Effector memory CD8-positive, alpha-beta T cell (primary cell): ENCODE results near the gene MSANTD3.

Source experiments
- ATAC-seq: fragments of 150-1000 bp; cut with Tn5 transposase; replicated peaks from 2 replicates; pipeline ENCODE4 v1.10.0; 2021; ENCODE audit warnings: mild to moderate bottlenecking, moderate library complexity
- DNase-seq, 3 experiments: peaks; one replicate each; pipeline ENCODE4 v3.0.0; 2021
- H3K27ac Mint-ChIP-seq, 2 donors: one replicate each; pipeline ENCODE4 v1.8.0; 2022; ENCODE audit warnings: mild to moderate bottlenecking in 2 of 2, mixed read lengths in 2 of 2, moderate library complexity in 2 of 2
- H3K27me3 Mint-ChIP-seq, 2 donors: one replicate each; pipeline ENCODE4 v1.8.0; 2022; ENCODE audit warnings: mixed read lengths in 2 of 2
- H3K36me3 Mint-ChIP-seq: one replicate; pipeline ENCODE4 v1.8.0; 2022; ENCODE audit warnings: mild to moderate bottlenecking, moderate library complexity, mixed read lengths; ENCODE audit not compliant: insufficient read depth
- H3K4me1 Mint-ChIP-seq, 2 donors: one replicate each; pipeline ENCODE4 v1.8.0; 2022; ENCODE audit warnings: low read depth in 2 of 2, mixed read lengths in 2 of 2
- H3K4me3 Mint-ChIP-seq, 2 donors: one replicate each; pipeline ENCODE4 v1.8.0; 2022; ENCODE audit warnings: mild to moderate bottlenecking in 2 of 2, mixed read lengths in 2 of 2, moderate library complexity in 2 of 2
- H3K9me3 Mint-ChIP-seq, 2 donors: one replicate each; pipeline ENCODE4 v1.8.0; 2022; ENCODE audit warnings: mixed read lengths in 2 of 2

Gene MSANTD3

DNA sequence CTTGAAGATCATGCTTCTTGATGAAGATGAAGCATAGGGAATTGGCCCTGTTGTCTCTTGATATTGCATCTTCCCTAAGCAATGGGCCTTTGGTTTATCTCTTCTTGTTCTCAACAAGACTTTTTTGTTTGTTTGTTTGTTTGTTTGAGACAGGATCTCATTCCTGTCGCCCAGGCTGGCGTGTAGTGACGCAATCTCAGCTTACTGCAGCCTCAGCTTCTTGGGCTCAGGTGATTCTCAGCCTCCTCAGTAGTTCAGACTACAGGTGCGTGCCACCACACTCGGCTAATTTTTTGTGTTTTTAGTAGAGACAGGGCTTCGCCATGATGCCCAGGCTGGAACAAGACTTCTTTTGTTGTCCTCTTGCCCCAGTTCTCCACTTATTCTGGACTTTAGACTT, 51.2 kb downstream of the MSANTD3 start:
- DNase-seq (no peak), ATAC-seq (no peak)
- Mint-ChIP-seq H3K4me3 (no peak overlapping the region), H3K9me3 (no peaks in the 10 kb centered on the region), H3K4me1 (peaks cover 4 to 6% of the 10 kb centered on the region in 2 donors), H3K27ac (no peak overlapping the region), H3K27me3 (peaks cover 39 to 46% of the 10 kb centered on the region in 2 donors), H3K36me3 (no peaks in the 10 kb centered on the region)

DNA sequence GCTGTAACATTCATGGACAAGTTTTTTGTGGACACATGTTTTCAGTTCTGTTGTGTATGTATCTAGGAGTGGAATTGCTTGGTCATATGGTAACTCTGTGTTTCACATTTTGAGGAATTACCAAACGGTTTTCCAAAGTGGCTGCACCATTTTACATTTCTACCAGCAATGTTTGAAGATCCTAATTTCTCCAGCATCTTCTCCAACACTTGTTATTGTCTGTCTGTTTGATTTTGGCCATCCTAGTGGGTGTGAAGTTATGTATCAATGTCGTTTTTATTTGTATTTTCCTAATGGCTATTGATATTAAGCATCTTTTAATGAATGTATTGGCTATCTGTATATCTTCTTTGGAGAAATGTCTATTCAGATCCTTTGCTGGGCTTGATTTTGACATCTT, 52.9 kb downstream of the MSANTD3 start:
- Mint-ChIP-seq H3K9me3 (no peaks in the 10 kb centered on the region), H3K27me3 (peaks cover 29 to 35% of the 10 kb centered on the region in 2 donors), H3K27ac (no peak overlapping the region), H3K36me3 (no peaks in the 10 kb centered on the region), H3K4me3 (no peak overlapping the region), H3K4me1 (no peaks in the 10 kb centered on the region)
- no peak for DNase-seq
- no peak for ATAC-seq

DNA sequence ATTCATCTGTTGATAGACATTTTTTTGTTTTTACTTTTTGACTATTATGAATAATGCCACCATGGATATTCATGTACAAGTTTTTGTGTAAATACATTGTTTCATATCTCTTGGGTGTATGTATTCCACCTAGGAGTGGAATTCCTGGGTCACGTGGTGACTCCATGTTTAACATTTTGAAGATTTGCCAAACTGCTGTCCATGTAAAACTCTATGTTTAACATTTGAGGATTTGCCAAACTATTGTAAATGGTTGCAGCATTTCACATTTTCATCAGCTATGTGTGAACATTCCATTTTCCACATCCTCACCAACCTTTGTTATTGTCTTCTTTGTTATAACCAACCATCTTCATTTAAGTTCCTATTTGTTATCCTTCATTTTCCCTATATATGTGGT, 58.3 kb downstream of the MSANTD3 start:
- Mint-ChIP-seq H3K36me3 (no peaks in the 10 kb centered on the region), H3K27me3 (peaks cover 7 to 20% of the 10 kb centered on the region in 2 donors), H3K4me3 (no peak overlapping the region), H3K27ac (no peak overlapping the region), H3K9me3 (no peaks in the 10 kb centered on the region), H3K4me1 (no peaks in the 10 kb centered on the region)
- DNase-seq, result no peak
- no peak for ATAC-seq

DNA sequence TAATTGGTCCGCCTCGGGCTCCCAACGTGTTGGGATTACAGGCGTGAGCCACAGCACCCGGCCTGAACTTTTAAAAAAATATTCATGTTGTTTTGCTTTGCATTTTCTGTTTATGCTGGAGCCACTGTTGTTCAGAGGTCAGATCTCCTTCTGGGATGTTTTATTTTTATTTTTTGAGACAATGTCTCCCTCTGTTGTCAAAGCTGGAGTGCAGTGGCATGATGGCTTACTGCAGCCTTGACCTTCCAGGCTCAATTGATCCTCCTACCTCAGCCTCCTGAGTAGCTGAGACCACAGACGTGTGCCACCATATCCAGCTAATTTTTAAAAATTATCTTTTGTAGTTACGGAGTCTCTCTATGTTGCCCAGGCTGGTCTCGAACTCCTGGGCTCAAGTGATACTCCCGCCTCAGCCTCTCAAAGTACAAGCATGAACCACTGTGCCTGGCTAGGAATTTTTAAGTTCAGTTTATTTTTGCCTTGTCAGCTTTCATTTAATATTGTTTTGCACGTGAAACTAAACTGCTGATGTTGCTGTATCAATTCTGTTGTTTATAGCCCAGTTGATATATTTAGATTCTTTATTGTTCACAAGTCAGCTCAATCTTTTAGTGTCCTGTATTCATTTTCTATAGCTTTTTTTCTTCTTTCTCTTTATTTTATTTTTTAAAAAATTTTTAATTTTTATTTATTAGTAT, 59.7 kb downstream of the MSANTD3 start:
- no peaks in the 10 kb centered on the region for H3K4me1 Mint-ChIP-seq
- H3K27ac Mint-ChIP-seq, result no peak overlapping the region
- H3K36me3 Mint-ChIP-seq, result no peaks in the 10 kb centered on the region
- peaks cover under 1 to 8% of the 10 kb centered on the region in 2 donors for H3K27me3 Mint-ChIP-seq
- DNase-seq (no peak), ATAC-seq (no peak)
- H3K4me3 Mint-ChIP-seq, result no peak overlapping the region
- no peaks in the 10 kb centered on the region for H3K9me3 Mint-ChIP-seq

DNA sequence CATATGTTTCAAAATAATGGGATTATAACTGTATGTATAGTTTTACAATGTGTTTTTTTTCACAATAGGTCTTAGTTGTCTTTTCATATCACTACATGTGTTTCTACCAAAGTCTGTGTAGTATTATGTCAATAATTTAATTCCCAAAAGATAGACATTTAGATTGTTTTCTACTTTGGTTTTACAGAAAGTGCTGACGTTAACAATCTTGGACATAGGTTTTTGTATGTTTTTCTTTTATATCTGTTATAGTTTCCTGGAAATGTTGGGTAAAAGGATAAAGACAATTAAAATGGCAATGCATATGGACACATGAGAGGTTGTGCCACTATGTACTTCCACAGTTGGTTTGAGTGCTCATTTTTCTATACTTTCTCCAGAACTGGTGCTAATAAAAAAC, 61.2 kb downstream of the MSANTD3 start:
- no peaks in the 10 kb centered on the region for H3K4me1 Mint-ChIP-seq
- DNase-seq, result no peak
- H3K9me3 Mint-ChIP-seq, result no peaks in the 10 kb centered on the region
- H3K27ac Mint-ChIP-seq, result no peak overlapping the region
- no peaks in the 10 kb centered on the region for H3K36me3 Mint-ChIP-seq
- H3K27me3 Mint-ChIP-seq, result no peaks in the 10 kb centered on the region
- ATAC-seq, result no peak
- no peak overlapping the region for H3K4me3 Mint-ChIP-seq

DNA sequence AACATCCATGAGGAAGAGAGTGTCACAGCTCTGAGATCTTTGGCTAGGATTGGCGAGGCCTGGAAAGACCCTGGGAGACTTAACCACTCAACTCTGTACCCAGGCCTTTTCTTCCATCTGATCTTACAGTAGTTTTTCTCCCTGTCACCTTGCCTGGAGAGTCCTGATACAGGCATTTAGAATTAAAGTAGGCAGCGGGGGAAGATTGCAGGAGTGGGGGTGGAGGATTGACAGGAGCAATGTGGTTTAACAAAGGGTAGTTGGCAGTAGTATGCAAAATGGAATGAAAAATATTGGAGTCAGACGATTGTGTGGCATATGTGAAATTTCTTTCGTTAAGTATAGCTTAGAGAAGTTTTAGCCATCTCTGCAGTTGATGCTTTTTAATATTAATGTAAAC, 62.9 kb downstream of the MSANTD3 start:
- Mint-ChIP-seq H3K27ac (no peak overlapping the region), H3K36me3 (no peaks in the 10 kb centered on the region), H3K9me3 (no peaks in the 10 kb centered on the region), H3K27me3 (no peaks in the 10 kb centered on the region), H3K4me1 (no peaks in the 10 kb centered on the region), H3K4me3 (no peak overlapping the region)
- DNase-seq, result no peak
- no peak for ATAC-seq

DNA sequence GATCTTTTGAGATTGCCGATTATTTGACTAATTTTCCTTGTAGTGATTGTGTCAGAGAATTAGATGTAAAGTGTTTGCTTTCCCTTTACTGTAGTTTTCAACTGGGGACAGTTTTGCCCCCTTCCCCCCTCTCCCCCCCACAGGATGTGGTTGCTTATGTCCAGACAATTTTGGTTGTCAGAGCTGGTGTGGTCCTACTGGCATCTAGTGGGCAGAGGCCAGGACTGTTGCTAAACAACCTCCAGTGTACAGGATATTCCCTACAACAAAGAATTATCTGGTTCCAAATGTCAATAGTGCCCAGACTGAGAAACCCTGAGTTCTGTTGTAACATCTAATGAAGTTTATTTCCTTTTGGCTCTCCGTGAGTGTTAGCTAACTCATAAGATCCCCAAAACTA, 66.0 kb downstream of the MSANTD3 start:
- no peaks in the 10 kb centered on the region for H3K9me3 Mint-ChIP-seq
- no peaks in the 10 kb centered on the region for H3K27me3 Mint-ChIP-seq
- ATAC-seq (no peak), DNase-seq (no peak)
- no peaks in the 10 kb centered on the region for H3K36me3 Mint-ChIP-seq
- H3K4me1 Mint-ChIP-seq, result no peaks in the 10 kb centered on the region
- no peak overlapping the region for H3K27ac Mint-ChIP-seq
- H3K4me3 Mint-ChIP-seq, result no peak overlapping the region

DNA sequence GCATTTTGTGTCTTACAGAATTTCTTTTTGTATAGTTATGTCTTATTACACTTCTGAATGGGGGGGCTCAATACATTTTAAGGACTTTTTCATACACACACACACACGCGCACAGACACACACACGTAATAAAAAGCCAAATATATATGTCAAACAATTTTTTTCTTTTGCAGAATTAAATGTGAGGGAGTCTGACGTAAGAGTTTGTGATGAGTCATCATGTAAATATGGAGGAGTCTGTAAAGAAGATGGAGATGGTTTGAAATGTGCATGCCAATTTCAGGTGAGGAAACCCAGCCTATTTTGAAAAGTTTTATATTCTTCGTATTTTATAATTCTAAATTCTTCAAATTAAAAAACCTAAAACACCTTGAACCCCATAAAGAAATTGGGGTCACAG, 71.6 kb downstream of the MSANTD3 start:
- no peak overlapping the region for H3K27ac Mint-ChIP-seq
- no peaks in the 10 kb centered on the region for H3K36me3 Mint-ChIP-seq
- no peak overlapping the region for H3K4me3 Mint-ChIP-seq
- no peaks in the 10 kb centered on the region for H3K27me3 Mint-ChIP-seq
- no peaks in the 10 kb centered on the region for H3K4me1 Mint-ChIP-seq
- H3K9me3 Mint-ChIP-seq, result no peaks in the 10 kb centered on the region
- DNase-seq (no peak), ATAC-seq (no peak)

DNA sequence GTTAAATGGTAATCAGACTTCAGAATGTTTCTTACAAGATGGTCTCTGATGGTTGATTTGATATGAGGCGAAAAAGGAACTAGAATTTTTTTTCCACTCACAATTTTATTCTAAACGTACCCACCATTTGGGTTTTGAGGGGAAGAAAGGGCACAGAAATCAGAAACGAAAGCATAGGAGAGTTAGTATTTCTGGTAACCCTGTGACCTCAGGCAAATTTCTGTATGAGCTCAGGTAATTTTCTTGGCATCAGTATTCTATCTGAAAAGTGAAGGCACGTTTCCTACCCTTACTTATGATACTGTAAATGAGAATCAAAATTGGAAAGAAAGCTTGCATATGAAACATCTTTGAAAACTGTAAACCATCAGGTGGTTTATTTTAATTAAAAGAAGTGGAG, 72.5 kb downstream of the MSANTD3 start:
- Mint-ChIP-seq H3K9me3 (no peaks in the 10 kb centered on the region), H3K4me1 (no peaks in the 10 kb centered on the region), H3K4me3 (no peak overlapping the region), H3K27me3 (no peaks in the 10 kb centered on the region), H3K36me3 (no peaks in the 10 kb centered on the region), H3K27ac (no peak overlapping the region)
- no peak for DNase-seq
- ATAC-seq, result no peak

DNA sequence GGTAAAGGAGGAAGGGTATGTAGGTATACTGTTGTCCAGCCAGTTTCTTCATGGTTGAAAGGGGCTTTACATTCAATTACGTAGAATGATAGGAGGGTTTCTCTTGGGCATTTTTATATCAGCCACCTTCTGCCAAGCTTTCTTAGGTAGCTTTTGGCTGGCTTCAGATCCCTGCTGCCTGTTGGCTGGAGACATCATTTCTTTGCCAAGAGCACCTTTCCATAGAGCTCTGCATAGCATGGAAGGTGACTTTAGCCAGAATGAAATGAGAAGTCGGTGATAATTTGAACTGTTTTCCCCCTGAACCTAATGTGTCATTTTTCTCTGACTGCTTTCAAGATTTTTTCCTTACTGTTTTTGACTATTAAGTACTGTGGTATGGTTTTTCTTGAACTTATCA, 72.9 kb downstream of the MSANTD3 start:
- Mint-ChIP-seq H3K4me1 (no peaks in the 10 kb centered on the region), H3K4me3 (no peak overlapping the region), H3K9me3 (no peaks in the 10 kb centered on the region), H3K36me3 (no peaks in the 10 kb centered on the region), H3K27me3 (no peaks in the 10 kb centered on the region), H3K27ac (no peak overlapping the region)
- DNase-seq, result no peak
- ATAC-seq, result no peak
